ENCODE measurements around the gene TBC1D2B.

GRCh38 chr15:78107471-78107870 is 30.0 kb upstream of the TBC1D2B start:
- no peak for TF ChIP-seq CTCF (IDR thresholded peaks at IDR 0.05)
- TF ChIP-seq POLR2A (IDR thresholded peaks at IDR 0.05), result no peak

Measured in heart left ventricle (tissue), 13 donors.